ENCODE measurements around the gene TMEM213.

The TMEM213 gene

DNA sequence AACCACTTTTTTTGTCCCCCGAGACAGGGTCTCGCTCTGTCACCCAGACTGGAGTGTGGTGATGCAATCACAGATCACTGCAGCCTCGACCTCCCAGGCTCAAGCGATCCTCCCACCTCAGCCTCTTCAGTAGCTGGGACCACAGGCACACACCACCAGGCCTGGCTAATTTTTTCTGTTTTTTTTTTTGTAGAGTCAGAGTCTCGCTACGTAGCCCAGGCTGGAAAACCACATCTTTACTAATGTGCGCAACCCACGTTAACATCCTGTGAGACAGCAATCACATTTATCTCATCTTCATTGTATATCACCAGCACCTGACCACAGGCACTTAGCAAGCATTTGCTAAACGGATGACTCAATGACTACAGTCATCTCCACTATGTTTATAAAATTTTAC lies 78.0 kb downstream of the TMEM213 start:
- DNase-seq (ENCODE audit: low read depth in 2 of 2), result peak in 1 of 2 donors; percentile 45

DNA sequence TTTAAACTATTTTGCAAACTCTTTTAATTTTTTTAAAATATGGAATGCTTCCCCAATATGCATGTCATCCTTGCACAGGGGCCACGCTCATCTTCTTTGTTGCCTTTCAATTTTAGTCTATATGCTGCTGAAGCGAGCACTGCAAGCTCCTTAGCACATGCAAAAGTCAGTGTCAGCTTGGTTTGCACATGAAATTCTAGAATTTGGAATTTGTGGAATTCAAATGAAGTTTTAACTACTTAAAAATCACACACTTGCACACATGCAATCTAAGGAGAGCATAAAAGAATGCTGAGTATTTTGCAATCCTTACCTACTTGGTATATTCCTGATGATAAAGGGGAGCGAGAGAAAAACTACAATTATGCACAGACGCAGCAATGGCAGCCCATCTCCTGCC lies 78.5 kb downstream of the TMEM213 start:
- no peak for DNase-seq (ENCODE audit: low read depth in 2 of 2)

DNA sequence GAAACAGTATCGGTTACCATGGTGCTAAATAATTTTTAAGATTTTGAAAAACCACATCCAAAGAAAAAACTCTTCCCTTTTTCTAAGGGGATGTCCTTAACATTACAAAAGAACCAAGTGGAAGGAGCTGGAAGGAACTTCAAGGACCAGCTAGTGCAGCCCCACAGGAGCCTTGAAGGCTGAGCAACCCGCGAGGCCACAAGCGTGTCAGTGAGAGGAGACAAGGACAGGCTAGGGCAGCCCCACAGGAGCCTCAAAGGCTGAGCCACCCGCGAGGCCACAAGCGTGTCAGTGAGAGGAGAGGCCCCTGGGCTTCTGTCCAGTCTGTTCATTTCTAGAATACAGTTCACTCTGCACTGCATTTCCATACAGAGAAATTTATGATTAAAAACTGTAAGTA lies 80.3 kb downstream of the TMEM213 start:
- no peak for DNase-seq (ENCODE audit: low read depth in 2 of 2)

DNA sequence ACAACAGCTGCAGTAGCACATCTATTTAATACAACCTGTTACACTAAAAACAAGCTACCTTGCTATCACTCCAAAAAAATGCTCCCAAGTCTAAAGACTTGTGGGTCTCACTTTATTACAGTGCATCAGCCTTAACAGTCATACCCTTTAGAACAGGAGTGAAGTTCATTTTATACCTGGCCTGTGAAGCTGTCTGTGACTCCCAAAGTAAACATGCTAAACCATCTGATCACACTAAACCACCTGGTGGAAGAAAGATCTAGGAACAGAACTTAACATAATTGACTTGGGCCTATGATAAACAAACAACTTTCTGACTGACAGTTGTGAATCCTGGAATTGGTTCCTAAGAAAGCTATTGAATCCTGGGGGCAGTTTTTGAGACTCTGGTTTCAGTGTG lies 81.1 kb downstream of the TMEM213 start:
- no peak for DNase-seq (ENCODE audit: low read depth in 2 of 2)

DNA sequence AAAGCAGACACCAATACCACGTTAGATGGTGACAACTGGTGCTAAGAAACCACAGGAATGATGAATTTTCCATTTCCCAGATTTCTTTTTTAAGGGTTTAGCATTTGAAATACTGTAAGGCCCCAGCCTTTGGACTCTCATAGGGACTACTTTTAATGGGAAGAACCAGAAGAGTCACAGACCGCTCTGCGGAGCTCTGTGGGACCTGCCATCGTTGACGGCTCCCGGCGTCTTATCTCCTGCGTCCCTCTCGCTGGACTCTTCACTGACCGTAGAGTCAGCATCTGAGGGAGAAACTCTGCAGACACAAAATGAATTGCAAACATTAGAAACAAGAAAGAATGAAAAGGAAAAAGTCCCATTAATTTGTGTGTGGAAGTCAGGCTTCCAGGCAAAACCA lies 81.6 kb downstream of the TMEM213 start:
- DNase-seq (ENCODE audit: low read depth in 2 of 2), result no peak

DNA sequence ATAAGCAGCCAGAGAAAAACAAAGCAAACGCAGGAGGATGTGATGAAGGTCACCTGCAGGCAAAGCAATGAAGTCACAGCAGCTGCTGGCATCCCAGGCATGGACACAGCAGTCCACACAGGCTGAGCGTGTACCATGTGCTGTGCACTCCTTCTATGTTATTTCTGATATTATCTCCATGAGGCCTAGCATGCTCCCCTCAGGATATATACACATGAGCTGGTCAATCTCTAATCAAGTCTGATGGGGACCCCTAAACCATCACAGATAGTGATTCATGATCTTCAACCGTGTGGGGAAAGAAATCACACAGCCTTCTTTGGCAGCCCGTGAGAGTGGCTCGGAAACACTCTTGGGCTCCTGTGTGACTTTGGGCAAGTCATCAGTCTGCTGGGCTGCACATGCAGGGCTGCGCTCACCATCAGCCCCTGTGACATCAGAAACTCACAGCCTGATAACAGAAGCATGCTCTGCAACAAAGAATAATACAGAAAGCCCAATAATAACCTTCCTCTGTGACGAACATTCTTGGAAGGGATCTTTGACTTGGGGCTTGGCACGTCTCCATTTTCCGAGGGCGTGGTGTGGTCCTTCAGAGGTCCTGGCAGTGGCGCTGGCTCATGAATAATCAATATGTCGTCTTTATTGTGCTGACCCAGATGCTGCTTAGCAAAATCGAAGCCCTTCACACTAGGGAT lies 83.2 kb downstream of the TMEM213 start:
- DNase-seq (ENCODE audit: low read depth in 2 of 2), result no peak

DNA sequence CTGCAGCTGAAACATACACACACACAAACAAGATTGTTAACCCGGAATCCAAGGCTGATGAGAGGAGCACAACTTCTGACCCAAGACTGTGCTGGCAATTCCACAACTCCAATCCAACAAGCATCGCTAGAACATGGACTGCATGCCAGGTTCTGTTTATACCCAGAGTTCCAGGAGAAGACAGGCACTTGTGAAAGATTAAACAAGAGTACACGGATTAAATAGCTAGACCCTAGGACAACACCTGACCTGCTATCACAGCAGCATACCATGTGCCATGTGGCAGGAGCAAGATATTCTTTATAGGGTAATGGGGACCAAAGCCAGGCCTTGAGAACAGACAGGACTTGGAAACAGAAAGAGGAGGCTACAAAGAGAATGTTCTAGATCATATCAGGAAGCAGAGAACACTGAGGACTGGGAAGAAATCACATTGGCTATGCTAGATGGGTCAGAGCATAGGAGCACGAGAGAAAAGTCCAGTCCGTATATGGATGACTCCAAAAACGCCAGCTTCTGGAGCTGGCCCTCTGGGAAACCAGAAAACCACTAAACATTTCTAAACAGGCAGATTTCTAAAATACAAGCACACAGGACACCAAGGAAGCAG lies 83.9 kb downstream of the TMEM213 start:
- DNase-seq (ENCODE audit: low read depth in 2 of 2), result no peak

DNA sequence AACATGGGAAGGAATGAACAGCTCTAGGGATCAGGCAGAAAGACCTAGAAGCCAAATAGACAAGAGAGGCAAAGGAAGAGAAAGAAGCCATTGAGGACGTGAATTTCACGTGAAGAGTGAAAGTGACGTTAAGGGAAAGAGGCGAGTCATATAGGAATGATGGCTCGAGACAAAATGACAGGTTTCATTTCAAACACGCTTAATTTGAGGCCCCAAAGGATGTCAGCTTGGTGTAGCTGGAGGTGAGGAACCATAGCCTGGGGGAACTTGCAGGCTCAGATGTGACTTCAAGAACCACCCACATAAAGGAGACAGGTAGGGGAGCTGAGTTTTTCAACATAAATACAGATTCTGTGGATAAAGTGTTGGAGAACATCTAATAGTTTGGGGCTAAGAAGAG lies 84.5 kb downstream of the TMEM213 start:
- no peak for DNase-seq (ENCODE audit: low read depth in 2 of 2)

DNA sequence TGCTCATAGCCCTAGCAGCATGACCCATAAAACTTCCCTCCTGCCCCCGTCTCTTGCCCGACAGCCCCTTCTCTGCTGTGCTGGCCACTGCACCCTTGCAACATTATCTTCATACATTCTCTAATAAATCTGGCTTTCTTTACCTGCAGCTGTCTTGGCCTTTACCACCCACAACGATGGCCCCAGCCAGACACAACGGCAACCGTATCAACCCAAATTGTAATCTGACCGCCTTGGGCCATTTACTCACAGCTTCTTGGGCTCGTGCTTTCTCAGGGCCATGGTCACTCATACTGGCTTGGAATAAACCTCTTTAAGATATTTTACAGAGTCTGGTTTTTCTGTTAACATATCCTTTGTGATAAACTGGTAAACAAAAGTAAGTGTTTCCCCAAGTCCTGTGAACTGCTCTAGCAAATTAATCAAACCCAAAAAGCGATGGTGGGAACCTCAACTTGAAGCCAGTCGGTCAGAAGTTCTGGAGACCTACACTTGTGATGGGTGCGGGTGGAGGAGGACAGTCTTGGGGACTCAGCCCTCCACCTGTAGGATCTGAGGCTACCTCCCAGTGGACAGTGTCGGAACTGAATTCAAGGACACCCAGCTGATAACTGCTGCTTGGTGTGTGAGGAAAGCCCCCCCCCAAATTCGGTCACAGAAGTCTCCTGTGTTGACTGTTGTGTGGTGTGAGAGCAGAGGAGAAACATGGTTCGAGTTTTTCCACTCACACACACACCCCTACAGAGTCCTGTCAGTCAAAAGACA lies 87.8 kb downstream of the TMEM213 start:
- DNase-seq (ENCODE audit: low read depth in 2 of 2), result no peak

DNA sequence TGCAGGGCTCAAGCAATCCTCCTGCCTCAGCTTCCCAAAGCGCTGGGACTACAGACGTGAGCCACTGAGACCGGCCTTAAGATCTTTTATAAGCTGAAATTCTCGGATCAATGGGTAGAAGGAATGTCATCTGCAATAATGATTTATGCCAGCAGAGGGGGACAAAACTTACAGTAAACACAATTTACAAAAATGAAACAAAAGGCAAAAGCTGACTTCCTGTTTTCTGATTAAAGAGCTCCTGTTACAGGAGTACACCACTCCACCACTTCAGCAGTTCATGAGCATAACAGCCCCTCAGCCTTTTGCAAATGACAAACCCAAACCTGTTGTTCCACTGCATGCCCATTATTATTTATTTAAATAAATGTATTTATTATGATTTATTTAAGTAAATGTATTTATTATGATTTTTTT lies 88.7 kb downstream of the TMEM213 start:
- DNase-seq (ENCODE audit: low read depth in 2 of 2), result peak in 1 of 2 donors; percentile 65

DNA sequence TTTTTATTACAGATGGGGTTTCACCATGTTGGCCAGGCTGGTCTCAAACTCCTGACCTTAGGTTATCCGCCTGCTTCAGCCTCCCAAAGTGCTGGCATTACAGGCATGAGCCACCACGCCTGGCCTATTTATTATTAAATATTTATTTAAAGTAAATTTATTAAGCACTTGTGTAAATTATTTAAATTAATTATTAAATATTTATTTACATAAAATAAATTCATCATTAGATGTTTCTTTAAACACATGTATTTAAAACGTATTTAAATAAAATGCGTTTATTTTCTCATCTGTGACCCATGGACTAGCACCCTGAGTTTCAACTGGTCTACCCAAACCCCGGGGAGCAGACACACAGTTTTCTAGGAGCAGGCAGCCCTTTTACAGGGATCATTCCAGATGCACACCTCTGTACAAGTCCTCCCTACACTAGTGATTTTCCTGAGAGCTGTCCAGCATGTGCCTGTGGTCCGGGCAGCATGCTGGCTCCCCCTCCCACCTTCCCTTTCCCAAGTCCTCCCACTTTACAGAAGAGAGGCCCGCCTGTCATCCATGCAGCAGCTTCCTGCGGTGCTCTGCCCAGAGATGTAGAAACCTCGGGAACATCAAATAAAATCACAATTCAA lies 89.4 kb downstream of the TMEM213 start:
- no peak for DNase-seq (ENCODE audit: low read depth in 2 of 2)
